ENCODE data around the gene ARMH3. TPM values are rescaled to one million over a fixed set of nuclear protein-coding genes. Genes with fewer than 3 reads are reported as not detected.

Gene ARMH3
- total RNA-seq, 3 donors from 2014 or later = 18.4 to 27.4 (median 22.4) TPM

DNA sequence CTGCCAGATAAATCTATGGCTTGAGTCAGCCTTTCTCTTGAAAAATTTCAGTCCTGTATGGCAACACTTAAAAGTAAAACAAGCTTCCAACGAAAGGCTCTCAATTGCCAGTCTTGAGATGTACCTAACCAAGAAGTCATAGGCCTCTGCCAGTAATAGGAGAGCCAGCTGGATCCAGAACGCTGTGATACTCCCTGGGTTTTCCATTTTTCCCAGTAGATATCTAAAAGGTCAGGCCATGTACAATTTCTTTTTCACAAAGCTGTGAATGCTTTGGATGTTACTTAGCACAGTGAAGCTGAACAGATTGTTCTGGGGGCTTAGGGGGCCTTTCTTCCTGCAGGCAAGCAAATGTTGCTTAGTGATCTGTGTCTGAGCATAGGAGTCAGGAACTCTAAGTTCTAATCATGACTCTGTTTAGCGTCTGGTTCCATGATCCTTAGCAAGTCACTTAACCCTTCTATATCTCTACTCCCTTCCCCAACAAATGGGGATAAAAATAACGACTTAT, 86.5 kb downstream of the ARMH3 start:
- Histone ChIP-seq H3K9me3 (no peaks in the 10 kb centered on the region), H3K36me3 (peaks cover 4% of the 10 kb centered on the region), H3K4me1 (no peaks in the 10 kb centered on the region), H3K4me3 (no peak overlapping the region), H3K27ac (no peak overlapping the region), H3K27me3 (no peaks in the 10 kb centered on the region)
- intact Hi-C loops (cut with DNase I; ENCODE audit: low total_unique reads) = no loop called here
- no peak for DNase-seq (ENCODE audit: low spot score in 2 of 2)
- no peak for TF ChIP-seq POLR2A (IDR thresholded peaks at IDR 0.05)
- TF ChIP-seq POLR2AphosphoS5 (IDR thresholded peaks at IDR 0.05) = no peak
- TF ChIP-seq, protein P1, sequence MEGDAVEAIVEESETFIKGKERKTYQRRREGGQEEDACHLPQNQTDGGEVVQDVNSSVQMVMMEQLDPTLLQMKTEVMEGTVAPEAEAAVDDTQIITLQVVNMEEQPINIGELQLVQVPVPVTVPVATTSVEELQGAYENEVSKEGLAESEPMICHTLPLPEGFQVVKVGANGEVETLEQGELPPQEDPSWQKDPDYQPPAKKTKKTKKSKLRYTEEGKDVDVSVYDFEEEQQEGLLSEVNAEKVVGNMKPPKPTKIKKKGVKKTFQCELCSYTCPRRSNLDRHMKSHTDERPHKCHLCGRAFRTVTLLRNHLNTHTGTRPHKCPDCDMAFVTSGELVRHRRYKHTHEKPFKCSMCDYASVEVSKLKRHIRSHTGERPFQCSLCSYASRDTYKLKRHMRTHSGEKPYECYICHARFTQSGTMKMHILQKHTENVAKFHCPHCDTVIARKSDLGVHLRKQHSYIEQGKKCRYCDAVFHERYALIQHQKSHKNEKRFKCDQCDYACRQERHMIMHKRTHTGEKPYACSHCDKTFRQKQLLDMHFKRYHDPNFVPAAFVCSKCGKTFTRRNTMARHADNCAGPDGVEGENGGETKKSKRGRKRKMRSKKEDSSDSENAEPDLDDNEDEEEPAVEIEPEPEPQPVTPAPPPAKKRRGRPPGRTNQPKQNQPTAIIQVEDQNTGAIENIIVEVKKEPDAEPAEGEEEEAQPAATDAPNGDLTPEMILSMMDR (IDR thresholded peaks at IDR 0.05) = no peak

DNA sequence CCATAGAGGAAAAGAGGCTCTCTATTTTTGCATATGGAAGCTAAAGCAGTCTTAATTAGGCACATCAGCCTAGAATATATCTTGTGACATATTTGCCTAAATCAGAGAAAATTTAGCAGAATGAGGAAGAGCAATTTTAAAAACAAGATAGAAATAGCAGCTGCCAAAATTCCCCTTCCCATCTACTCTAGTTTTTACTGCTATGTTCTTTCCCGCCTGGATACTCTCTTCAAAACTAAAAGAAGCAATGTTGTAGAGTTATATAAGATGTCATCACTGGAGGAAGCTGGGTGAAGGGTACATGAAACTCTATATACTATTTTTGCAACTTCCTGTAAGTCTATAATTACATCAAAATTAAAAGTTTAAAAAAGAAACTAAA, 87.0 kb downstream of the ARMH3 start:
- no peak for DNase-seq (ENCODE audit: low spot score in 2 of 2)
- no peak overlapping the region for H3K27ac ChIP-seq
- H3K9me3 ChIP-seq = no peaks in the 10 kb centered on the region
- TF ChIP-seq POLR2A (IDR thresholded peaks at IDR 0.05) (no peak), POLR2AphosphoS5 (IDR thresholded peaks at IDR 0.05) (no peak)
- TF ChIP-seq, protein P1 (IDR thresholded peaks at IDR 0.05) = no peak
- peaks cover 4% of the 10 kb centered on the region for H3K36me3 ChIP-seq
- intact Hi-C loops (cut with DNase I; ENCODE audit: low total_unique reads) = no loop called here
- no peaks in the 10 kb centered on the region for H3K27me3 ChIP-seq
- no peaks in the 10 kb centered on the region for H3K4me1 ChIP-seq
- no peak overlapping the region for H3K4me3 ChIP-seq

DNA sequence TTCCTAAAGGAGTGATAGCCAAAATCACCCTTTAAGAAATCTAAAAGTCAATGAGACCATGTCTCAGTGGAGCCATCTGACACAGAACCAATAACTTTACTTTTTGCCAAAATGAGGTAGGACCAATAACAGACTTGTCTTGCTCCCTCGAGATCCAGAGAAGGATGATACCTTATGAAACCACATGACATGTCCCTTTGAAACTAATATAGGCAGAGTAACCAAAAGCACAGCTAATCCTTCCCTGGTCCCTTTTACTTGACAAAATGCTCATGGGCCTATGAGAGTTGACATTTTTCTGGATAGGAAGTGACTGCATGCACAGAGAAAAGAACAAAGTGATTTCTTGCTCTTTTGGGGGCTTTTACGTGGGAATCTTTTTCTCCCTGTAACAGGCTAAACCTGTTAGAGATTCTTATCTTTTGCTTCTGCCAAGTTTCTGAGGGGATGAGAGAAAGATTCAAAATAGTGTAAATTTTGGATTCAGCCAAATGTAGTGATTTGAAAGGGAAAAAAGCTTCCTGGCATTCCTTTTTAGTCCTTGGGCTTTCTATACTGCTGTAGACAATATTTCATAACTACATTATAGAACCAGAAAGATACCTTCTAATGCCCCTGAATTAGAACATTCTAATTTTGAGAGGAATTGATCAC, 87.6 kb downstream of the ARMH3 start:
- no peaks in the 10 kb centered on the region for H3K4me1 ChIP-seq
- no peak for DNase-seq (ENCODE audit: low spot score in 2 of 2)
- no peaks in the 10 kb centered on the region for H3K27me3 ChIP-seq

DNA sequence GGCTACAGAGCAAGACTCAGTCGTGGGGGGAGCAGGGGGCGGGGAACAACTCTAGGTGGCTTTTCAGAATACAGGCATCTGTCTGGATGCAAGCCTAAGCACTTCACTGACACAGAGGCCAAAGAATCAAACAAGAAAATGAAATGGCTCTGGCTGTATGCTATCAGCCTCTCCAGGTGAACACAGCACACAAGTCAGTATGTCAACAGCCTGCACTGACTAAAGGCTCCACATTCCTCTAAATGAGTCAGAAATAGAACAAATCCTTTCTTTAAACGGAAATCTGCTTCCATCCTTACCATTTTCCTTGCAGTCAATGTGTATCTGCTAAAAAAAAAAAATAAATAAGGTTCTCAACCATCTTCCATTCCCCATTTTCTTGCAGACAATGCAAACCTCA, 88.3 kb downstream of the ARMH3 start:
- Histone ChIP-seq H3K9me3 (no peaks in the 10 kb centered on the region), H3K27ac (no peak overlapping the region), H3K36me3 (peaks cover 4% of the 10 kb centered on the region), H3K27me3 (no peaks in the 10 kb centered on the region), H3K4me3 (no peak overlapping the region), H3K4me1 (no peaks in the 10 kb centered on the region)
- no peak for DNase-seq (ENCODE audit: low spot score in 2 of 2)
- TF ChIP-seq POLR2A (IDR thresholded peaks at IDR 0.05) (no peak), POLR2AphosphoS5 (IDR thresholded peaks at IDR 0.05) (no peak)
- TF ChIP-seq, protein P1 (IDR thresholded peaks at IDR 0.05) = no peak
- intact Hi-C loops (cut with DNase I; ENCODE audit: low total_unique reads) = no loop called here

More for the DNA sequence above, 87.6 kb downstream of the ARMH3 start:
- Histone ChIP-seq H3K36me3 (peaks cover 4% of the 10 kb centered on the region), H3K9me3 (no peaks in the 10 kb centered on the region), H3K27ac (no peak overlapping the region), H3K4me3 (no peak overlapping the region)
- intact Hi-C loops (cut with DNase I; ENCODE audit: low total_unique reads) = no loop called here
- TF ChIP-seq POLR2AphosphoS5 (IDR thresholded peaks at IDR 0.05) (no peak), POLR2A (IDR thresholded peaks at IDR 0.05) (no peak)
- TF ChIP-seq, protein P1 (IDR thresholded peaks at IDR 0.05) = no peak

DNA sequence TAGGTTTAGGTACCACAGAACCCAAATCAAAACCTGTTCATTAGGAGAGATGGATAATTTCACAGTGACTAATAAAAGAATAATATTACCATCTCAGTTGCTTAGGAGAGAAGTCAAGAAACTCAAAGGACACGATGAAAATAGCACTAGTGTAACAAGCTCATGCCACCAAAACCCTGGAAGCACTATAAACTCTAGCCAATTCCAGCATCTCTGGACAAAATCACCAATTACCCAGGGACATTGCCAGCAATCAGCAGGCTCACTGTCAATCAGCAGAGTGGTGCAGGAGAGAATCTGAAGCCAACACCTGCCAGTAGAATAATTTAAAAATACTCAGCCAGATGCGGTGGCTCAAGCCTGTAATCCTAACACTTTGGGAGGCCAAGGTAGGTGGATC, 88.9 kb downstream of the ARMH3 start:
- no peak overlapping the region for H3K4me3 ChIP-seq
- H3K36me3 ChIP-seq = peaks cover 4% of the 10 kb centered on the region
- no peak overlapping the region for H3K27ac ChIP-seq
- H3K9me3 ChIP-seq = no peaks in the 10 kb centered on the region
- no peaks in the 10 kb centered on the region for H3K4me1 ChIP-seq
- TF ChIP-seq, protein P1 (IDR thresholded peaks at IDR 0.05) = no peak
- TF ChIP-seq POLR2A (IDR thresholded peaks at IDR 0.05) (no peak), POLR2AphosphoS5 (IDR thresholded peaks at IDR 0.05) (no peak)
- H3K27me3 ChIP-seq = no peaks in the 10 kb centered on the region
- intact Hi-C loops (cut with DNase I; ENCODE audit: low total_unique reads) = no loop called here
- DNase-seq (ENCODE audit: low spot score in 2 of 2) = no peak

Measured in breast epithelium (tissue), 4 donors.